CD4-positive, alpha-beta T cell treated with Interleukin-17A for 1 hour (primary cell): Measurements from ENCODE around the gene GP1BB.

Source experiments
- DNase-seq: peaks from one replicate; pipeline ENCODE4 v3.0.0-alpha.2; 2020

The GP1BB gene

GRCh38 chr22:19742160-19743066 is 19.1 kb downstream of the GP1BB start:
- no peak for DNase-seq

GRCh38 chr22:19743081-19743480 is 19.7 kb downstream of the GP1BB start:
- DNase-seq, result no peak

- DNase-seq, result no peak
These were observed 20.3 kb downstream of the GP1BB start for GRCh38 chr22:19743651-19744050.

- no peak for DNase-seq
These were observed 21.1 kb downstream of the GP1BB start for GRCh38 chr22:19744350-19745006.

- DNase-seq, result no peak
These were observed 22.1 kb downstream of the GP1BB start for GRCh38 chr22:19745155-19746101.

- DNase-seq, result no peak
These were observed 23.4 kb downstream of the GP1BB start for GRCh38 chr22:19746726-19747125.

GRCh38 chr22:19747551-19747950 is 24.2 kb downstream of the GP1BB start:
- no peak for DNase-seq

- DNase-seq, result no peak
These were observed 24.8 kb downstream of the GP1BB start for GRCh38 chr22:19748139-19748538.

GRCh38 chr22:19748991-19749664 is 25.8 kb downstream of the GP1BB start:
- DNase-seq, result no peak

- DNase-seq, result no peak
These were observed 26.5 kb downstream of the GP1BB start for GRCh38 chr22:19749876-19750275.

- no peak for DNase-seq
These were observed 27.5 kb downstream of the GP1BB start for GRCh38 chr22:19750507-19751490.

GRCh38 chr22:19751497-19752245 is 28.3 kb downstream of the GP1BB start:
- DNase-seq, result no peak

- DNase-seq, result no peak
These were observed 29.9 kb downstream of the GP1BB start for GRCh38 chr22:19753090-19753842.

GRCh38 chr22:19753996-19754700 is 30.8 kb downstream of the GP1BB start:
- DNase-seq, result no peak

GRCh38 chr22:19754701-19755144 is 31.4 kb downstream of the GP1BB start:
- DNase-seq, result no peak

GRCh38 chr22:19755145-19755710 is 31.9 kb downstream of the GP1BB start:
- DNase-seq, result no peak

GRCh38 chr22:19755722-19756287 is 32.5 kb downstream of the GP1BB start:
- no peak for DNase-seq
